Uterus (tissue), 2 donors: ENCODE measurements around the gene EDRF1.

Experiments
- POLR2A ChIP-seq, 2 donors: fragments of 450-650 bp; IDR thresholded peaks; one replicate each; pipeline ENCODE4 v1.6.1; 2016; ENCODE audit warnings: antibody characterized with exemption in 2 of 2, mild to moderate bottlenecking in 1 of 2, moderate library complexity in 1 of 2
- TF ChIP-seq, protein P1 (sequence below), 4 experiments: fragments of 200-600 bp in 2 of 4; fragments of 450-650 bp in 2 of 4; sonication (generic) in 2 of 4; IDR thresholded peaks; one replicate each; pipeline ENCODE4 v1.5.1; 2016 to 2019; ENCODE audit warnings: antibody characterized with exemption in 4 of 4, mild to moderate bottlenecking in 2 of 4, moderate library complexity in 1 of 4

DNA sequence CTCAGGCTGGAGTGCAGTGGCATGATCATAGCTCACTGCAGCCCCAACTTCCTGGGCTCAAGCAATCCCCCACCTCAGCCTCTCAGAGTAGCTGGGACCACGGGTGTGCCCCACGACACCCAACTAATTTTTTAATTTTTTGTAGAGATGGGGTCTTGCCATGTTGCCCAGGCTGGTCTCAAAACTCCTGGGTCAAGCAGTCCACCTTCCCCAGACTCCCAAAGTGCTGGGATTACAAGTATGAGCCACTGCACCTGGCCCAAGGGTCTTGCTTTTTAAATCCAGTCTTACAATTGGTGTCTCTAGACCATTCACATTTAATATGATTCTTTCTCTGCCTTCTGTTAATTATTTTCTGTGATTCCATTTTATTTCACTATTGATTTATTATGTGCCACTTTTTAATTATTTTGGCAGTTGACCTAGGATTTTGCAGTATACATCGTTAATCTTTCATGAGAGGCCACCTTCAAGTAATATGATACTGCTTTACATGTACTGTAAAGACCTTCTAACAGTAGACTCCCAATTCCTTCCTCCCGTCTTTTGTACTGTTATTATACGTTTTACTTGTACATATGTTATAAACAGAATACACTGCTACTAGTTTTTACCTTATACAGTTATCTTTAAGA is 37.5 kb downstream of the EDRF1 start:
- no peak for TF ChIP-seq POLR2A (IDR thresholded peaks at IDR 0.05)
- TF ChIP-seq, protein P1, sequence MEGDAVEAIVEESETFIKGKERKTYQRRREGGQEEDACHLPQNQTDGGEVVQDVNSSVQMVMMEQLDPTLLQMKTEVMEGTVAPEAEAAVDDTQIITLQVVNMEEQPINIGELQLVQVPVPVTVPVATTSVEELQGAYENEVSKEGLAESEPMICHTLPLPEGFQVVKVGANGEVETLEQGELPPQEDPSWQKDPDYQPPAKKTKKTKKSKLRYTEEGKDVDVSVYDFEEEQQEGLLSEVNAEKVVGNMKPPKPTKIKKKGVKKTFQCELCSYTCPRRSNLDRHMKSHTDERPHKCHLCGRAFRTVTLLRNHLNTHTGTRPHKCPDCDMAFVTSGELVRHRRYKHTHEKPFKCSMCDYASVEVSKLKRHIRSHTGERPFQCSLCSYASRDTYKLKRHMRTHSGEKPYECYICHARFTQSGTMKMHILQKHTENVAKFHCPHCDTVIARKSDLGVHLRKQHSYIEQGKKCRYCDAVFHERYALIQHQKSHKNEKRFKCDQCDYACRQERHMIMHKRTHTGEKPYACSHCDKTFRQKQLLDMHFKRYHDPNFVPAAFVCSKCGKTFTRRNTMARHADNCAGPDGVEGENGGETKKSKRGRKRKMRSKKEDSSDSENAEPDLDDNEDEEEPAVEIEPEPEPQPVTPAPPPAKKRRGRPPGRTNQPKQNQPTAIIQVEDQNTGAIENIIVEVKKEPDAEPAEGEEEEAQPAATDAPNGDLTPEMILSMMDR (IDR thresholded peaks at IDR 0.05) = no peak
